GM12878 (cell line): Measurements from ENCODE around the gene LIPG.

ENCODE experiments used
- ASH2L ChIP-seq: fragments of 300-600, 200-600 bp; sonication (generic); IDR thresholded peaks from 2 replicates; pipeline ENCODE4 v1.6.1; 2017; ENCODE audit warnings: low read depth, mild to moderate bottlenecking, borderline replicate concordance
- EZH2 ChIP-seq: IDR thresholded peaks from 2 replicates; pipeline ENCODE4 v1.6.1; 2012; ENCODE audit warnings: low read depth, mild to moderate bottlenecking, control low read depth, inconsistent platforms, low read length, borderline replicate concordance; ENCODE audit not compliant: control insufficient read depth
- IKZF1 ChIP-seq: fragments of 450-650 bp; conservative IDR thresholded peaks from 2 replicates; pipeline ENCODE4 v1.6.1; 2017; ENCODE audit warnings: antibody characterized with exemption, mild to moderate bottlenecking
- NRF1 ChIP-seq: conservative IDR thresholded peaks from 2 replicates; pipeline ENCODE4 v1.6.1; 2011; ENCODE audit warnings: mild to moderate bottlenecking, low read depth, low read length, improper control_type of control experiment
- POLR2A ChIP-seq: IDR thresholded peaks from 2 replicates; pipeline ENCODE4 v1.6.1; 2011; ENCODE audit warnings: low read depth, mild to moderate bottlenecking, low read length
- RAD21 ChIP-seq: IDR thresholded peaks from 2 replicates; pipeline ENCODE4 v1.6.1; 2011; ENCODE audit warnings: mild to moderate bottlenecking, low read depth, low read length, moderate library complexity; ENCODE audit not compliant: insufficient read depth
- YY1 ChIP-seq: IDR thresholded peaks from 2 replicates; pipeline ENCODE4 v1.6.1; 2011; ENCODE audit warnings: low read depth, mild to moderate bottlenecking, low read length
- ZBTB33 ChIP-seq: fragments of 450-650 bp; IDR thresholded peaks from 2 replicates; pipeline ENCODE4 v1.6.1; 2017; ENCODE audit warnings: mild to moderate bottlenecking
- ZZZ3 ChIP-seq: IDR thresholded peaks from 2 replicates; pipeline ENCODE4 v1.6.1; 2011; ENCODE audit warnings: low read depth; ENCODE audit not compliant: control insufficient read depth, insufficient read length
- TF ChIP-seq, protein P1 (sequence below), 3 experiments: IDR thresholded peaks in 2 of 3; conservative IDR thresholded peaks in 1 of 3; 2 replicates each; pipeline ENCODE4 v1.5.1; 2011; ENCODE audit warnings: low read depth in 3 of 3, low read length in 3 of 3, mild to moderate bottlenecking in 3 of 3, control low read depth in 2 of 3, moderate library complexity in 2 of 3, inconsistent platforms in 1 of 3, mixed read lengths in 1 of 3; ENCODE audit not compliant: control insufficient read depth in 2 of 3, insufficient read depth in 1 of 3; ENCODE audit errors: extremely low read depth in 1 of 3

GRCh38 chr18:49570836-49571235 lies 9.0 kb downstream of the LIPG start:
- TF ChIP-seq, protein P1, sequence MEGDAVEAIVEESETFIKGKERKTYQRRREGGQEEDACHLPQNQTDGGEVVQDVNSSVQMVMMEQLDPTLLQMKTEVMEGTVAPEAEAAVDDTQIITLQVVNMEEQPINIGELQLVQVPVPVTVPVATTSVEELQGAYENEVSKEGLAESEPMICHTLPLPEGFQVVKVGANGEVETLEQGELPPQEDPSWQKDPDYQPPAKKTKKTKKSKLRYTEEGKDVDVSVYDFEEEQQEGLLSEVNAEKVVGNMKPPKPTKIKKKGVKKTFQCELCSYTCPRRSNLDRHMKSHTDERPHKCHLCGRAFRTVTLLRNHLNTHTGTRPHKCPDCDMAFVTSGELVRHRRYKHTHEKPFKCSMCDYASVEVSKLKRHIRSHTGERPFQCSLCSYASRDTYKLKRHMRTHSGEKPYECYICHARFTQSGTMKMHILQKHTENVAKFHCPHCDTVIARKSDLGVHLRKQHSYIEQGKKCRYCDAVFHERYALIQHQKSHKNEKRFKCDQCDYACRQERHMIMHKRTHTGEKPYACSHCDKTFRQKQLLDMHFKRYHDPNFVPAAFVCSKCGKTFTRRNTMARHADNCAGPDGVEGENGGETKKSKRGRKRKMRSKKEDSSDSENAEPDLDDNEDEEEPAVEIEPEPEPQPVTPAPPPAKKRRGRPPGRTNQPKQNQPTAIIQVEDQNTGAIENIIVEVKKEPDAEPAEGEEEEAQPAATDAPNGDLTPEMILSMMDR (IDR thresholded peaks at IDR 0.05 in 2 of 3, conservative IDR thresholded peaks at IDR 0.05 in 1 of 3; ENCODE audit: control insufficient read depth in 2 of 3, extremely low read depth in 1 of 3, insufficient read depth in 1 of 3, low read depth in 3 of 3, low read length in 3 of 3): no peak
- no peak for TF ChIP-seq ZBTB33
- no peak for TF ChIP-seq NRF1
- TF ChIP-seq RAD21: no peak
- TF ChIP-seq ASH2L: no peak
- no peak for TF ChIP-seq IKZF1
- no peak for TF ChIP-seq EZH2
- TF ChIP-seq YY1: no peak
- TF ChIP-seq ZZZ3: no peak
- TF ChIP-seq POLR2A: no peak
